Measurements from ENCODE around the gene SYNPO2.

SYNPO2 gene

DNA sequence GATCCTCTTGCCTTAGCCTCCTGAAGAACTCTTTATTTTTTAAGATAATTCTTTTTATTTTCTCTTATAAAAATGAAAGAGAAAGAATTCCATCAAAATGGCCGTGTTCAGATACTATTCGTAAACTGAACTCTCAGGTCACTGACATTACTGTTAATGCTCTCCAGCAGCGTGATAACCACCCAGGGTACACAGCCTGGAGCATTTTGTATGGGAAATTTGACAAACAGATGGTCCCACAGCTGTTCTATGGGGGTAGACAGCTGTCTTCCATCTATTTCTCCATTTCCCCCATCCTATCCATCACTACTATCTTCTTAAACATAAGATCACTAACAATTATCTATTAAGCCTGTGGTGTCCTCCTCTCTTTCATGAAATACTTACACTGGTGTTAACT is 47.8 kb downstream of the SYNPO2 start:
- no peak overlapping the region for H3K27ac Mint-ChIP-seq
- no peaks in the 10 kb centered on the region for H3K4me1 Mint-ChIP-seq (ENCODE audit: low read depth)
- H3K4me3 Mint-ChIP-seq = no peak overlapping the region
- H3K9me3 Mint-ChIP-seq = no peaks in the 10 kb centered on the region
- peaks cover 18% of the 10 kb centered on the region for H3K27me3 Mint-ChIP-seq
- no peaks in the 10 kb centered on the region for H3K36me3 Mint-ChIP-seq (ENCODE audit: low read depth)

DNA sequence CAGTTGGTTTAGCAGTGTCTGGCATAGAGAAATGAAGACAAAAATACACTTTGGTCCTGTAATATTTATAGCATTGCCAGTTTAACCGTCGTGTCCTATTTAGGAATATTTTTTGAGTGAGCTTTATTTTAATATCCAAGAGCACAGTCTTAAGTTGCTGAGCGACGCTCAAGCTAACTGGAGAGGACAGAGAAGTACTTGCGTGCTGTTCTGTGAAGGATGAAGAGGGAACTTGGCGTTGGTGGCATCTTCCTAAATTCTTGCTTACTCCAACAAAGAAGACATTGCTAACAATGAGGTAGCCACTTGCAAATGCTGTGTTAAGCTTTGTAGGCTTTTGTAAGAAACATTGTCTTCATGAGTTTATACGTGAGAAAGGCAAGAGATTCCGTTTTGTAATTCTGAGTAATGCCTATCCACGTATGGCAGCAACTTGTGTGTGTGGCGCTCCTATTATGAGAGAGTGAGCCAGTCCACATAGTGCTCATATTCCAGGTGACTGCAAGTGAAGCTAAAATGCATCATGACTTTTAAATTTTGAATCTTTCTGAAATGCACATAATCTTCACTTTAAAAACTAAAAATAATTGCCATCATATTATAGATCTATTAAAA is 50.6 kb downstream of the SYNPO2 start:
- no peaks in the 10 kb centered on the region for H3K9me3 Mint-ChIP-seq
- H3K27ac Mint-ChIP-seq = no peak overlapping the region
- no peaks in the 10 kb centered on the region for H3K4me1 Mint-ChIP-seq (ENCODE audit: low read depth)
- H3K27me3 Mint-ChIP-seq = peaks cover 16% of the 10 kb centered on the region
- no peaks in the 10 kb centered on the region for H3K36me3 Mint-ChIP-seq (ENCODE audit: low read depth)
- no peak overlapping the region for H3K4me3 Mint-ChIP-seq

DNA sequence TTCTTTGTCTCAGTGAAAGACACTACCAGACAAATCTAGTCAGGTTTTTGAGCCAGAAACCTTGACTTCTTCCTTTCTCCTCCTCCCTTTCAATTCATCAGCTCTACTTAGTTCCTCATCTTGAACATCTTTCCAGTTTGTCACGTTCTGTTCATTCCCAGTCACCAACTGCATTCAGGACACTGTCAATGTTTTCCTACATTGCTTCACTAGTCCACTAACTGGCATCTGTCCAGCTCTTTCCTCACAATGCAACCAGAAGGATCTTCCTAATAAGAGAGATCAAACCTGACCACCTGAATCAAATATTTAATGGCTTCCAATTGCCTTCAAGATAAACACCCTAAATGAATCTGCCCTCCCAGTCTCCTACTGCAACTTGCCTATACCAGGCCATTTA is 52.5 kb downstream of the SYNPO2 start:
- Mint-ChIP-seq H3K4me1 (ENCODE audit: low read depth) (no peaks in the 10 kb centered on the region), H3K27me3 (peaks cover 15% of the 10 kb centered on the region), H3K27ac (no peak overlapping the region), H3K4me3 (no peak overlapping the region), H3K36me3 (ENCODE audit: low read depth) (no peaks in the 10 kb centered on the region), H3K9me3 (no peaks in the 10 kb centered on the region)

DNA sequence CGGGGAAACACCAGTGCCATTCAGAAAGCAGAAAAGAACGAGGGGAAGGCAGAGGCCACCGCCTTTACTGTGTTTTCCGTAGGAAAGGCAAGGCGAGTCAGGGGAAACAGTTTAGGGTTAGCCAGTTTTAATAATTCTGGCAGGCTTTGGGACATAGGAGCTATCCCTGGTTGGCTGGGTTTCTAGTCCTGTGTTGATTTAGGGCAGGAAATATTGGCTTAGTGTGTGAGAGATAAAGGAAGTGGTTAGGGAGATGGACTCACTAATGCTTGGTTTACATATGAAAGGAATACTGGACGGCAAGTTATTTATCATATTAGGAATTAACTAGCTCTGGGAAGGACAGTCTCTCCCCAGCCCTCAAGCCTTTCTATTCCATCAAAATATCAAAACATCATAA is 53.1 kb downstream of the SYNPO2 start:
- Mint-ChIP-seq H3K36me3 (ENCODE audit: low read depth) (no peaks in the 10 kb centered on the region), H3K9me3 (no peaks in the 10 kb centered on the region), H3K27me3 (peaks cover 15% of the 10 kb centered on the region), H3K4me1 (ENCODE audit: low read depth) (no peaks in the 10 kb centered on the region), H3K27ac (no peak overlapping the region), H3K4me3 (no peak overlapping the region)

DNA sequence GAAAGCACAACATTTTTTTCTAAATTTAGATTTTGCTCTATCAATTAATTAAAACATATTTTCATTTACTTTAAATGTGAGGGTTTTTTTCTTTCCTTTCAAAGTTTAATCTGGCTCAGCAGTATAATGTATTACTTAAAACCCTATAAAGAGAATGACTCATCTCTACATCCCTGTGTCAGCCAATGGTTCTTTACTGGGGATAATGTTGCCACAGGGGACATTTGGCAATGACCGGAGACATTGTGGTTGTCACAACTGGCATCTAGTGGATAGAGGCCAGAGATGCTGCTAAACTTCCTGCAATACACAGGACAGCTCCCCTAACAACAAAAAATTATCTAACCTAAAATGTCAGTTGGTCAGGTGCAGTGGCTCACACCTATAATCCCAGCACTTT is 53.8 kb downstream of the SYNPO2 start:
- H3K27me3 Mint-ChIP-seq = peaks cover 15% of the 10 kb centered on the region
- H3K9me3 Mint-ChIP-seq = no peaks in the 10 kb centered on the region
- no peak overlapping the region for H3K4me3 Mint-ChIP-seq
- H3K36me3 Mint-ChIP-seq (ENCODE audit: low read depth) = no peaks in the 10 kb centered on the region
- H3K4me1 Mint-ChIP-seq (ENCODE audit: low read depth) = no peaks in the 10 kb centered on the region
- no peak overlapping the region for H3K27ac Mint-ChIP-seq

DNA sequence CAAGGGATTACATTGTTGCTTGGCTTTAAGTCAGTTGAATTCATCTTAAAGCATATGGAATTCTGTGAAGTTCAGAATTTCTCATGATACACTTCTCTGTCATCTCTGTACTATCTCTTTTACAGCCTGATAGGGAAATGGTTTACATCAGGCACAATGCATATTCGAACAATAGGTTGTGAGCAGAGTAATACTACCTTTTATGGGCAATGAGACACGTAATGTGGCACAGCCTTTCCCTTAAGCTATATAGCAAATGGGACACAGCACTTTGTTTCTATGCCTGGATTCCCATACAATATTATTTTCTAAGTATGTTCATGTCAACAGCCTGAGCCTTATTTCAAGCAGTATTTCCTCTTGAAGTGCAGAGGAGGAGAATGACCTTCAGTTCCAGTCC is 58.4 kb downstream of the SYNPO2 start:
- Mint-ChIP-seq H3K27me3 (peaks cover 3% of the 10 kb centered on the region), H3K27ac (no peak overlapping the region), H3K4me3 (no peak overlapping the region), H3K36me3 (ENCODE audit: low read depth) (no peaks in the 10 kb centered on the region), H3K9me3 (no peaks in the 10 kb centered on the region), H3K4me1 (ENCODE audit: low read depth) (no peaks in the 10 kb centered on the region)

DNA sequence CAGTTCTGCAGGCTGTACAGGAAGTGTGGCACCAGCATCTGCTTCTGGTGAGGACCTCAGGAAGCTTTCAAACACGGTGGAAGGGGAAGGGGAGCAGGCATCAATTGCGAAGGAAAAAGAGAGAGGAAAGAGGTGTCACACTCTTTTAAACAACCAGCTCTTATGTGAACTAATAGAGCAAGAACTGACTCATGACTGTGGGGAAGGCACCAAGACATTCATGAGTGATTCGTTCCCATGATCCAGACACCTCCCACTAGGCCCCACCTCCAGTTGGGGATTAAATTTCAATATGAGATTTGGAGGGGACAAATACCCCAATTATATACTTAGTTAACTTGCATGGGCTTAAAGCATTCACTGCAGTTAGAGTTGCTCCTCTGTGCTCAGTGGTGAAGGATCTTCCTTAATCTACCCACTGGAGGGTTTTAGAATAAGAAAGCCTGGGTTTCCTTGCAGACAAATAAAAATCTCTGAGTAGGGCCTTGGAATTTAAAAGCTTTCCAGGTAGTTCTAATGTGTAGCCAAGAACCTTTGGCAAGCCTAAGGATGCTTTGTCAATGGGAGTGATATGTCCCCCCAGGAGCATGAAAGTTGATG is 60.0 kb downstream of the SYNPO2 start:
- no peaks in the 10 kb centered on the region for H3K36me3 Mint-ChIP-seq (ENCODE audit: low read depth)
- H3K4me1 Mint-ChIP-seq (ENCODE audit: low read depth) = no peaks in the 10 kb centered on the region
- H3K27ac Mint-ChIP-seq = no peak overlapping the region
- H3K27me3 Mint-ChIP-seq = peaks cover 3% of the 10 kb centered on the region
- H3K4me3 Mint-ChIP-seq = no peak overlapping the region
- H3K9me3 Mint-ChIP-seq = no peaks in the 10 kb centered on the region

DNA sequence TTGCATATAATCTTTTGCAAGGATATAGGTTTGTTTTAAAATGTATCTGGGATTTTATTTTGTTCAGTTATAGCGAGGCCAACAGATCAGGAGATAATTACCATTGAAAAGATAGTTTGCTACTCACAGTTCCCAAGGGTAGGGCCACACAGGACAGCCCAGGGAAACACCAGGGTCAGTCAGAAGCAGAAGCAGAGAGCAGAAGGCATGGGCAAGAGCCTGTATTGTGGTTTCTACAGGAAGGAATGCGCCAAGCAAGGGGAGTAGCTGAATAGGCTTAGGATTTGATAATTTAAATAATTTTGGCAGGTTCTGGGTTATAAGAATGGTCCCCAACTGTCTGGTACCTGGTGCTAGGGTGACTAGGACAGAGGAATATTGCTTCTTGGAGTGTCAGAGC is 61.6 kb downstream of the SYNPO2 start:
- no peaks in the 10 kb centered on the region for H3K9me3 Mint-ChIP-seq
- H3K4me3 Mint-ChIP-seq = no peak overlapping the region
- no peak overlapping the region for H3K27ac Mint-ChIP-seq
- H3K27me3 Mint-ChIP-seq = peaks cover 4% of the 10 kb centered on the region
- no peaks in the 10 kb centered on the region for H3K36me3 Mint-ChIP-seq (ENCODE audit: low read depth)
- no peaks in the 10 kb centered on the region for H3K4me1 Mint-ChIP-seq (ENCODE audit: low read depth)

DNA sequence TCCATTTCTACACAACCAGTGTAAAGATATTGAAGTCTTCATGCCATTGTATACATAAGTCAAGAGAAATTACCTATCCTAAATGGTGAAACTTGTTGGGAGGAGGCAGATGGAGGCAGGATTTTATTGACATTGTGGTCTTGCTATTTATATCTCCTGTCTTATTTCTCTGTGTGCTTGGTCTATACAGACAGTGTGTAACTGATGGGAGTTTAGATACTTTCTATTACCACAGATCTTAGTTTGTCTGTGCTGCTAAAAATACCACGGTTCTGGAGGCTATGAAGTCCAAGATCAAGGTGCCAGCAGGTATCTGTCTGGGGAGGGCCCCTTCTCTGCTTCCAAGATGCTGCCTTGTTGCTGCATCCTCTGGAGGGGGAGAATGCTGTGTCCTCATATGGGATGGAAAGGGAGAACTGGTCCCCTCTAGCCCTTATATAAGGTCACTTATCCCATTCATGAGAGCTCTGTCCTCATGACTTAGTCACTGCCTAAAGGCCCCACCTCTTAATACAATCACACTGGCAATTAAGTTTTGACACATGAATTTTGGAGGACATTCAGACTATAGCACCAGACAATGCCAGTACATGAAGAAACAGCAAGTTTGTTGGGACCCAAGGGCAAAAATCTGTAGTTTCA is 62.4 kb downstream of the SYNPO2 start:
- no peak overlapping the region for H3K27ac Mint-ChIP-seq
- H3K27me3 Mint-ChIP-seq = peaks cover 7% of the 10 kb centered on the region
- no peak overlapping the region for H3K4me3 Mint-ChIP-seq
- H3K9me3 Mint-ChIP-seq = no peaks in the 10 kb centered on the region
- no peaks in the 10 kb centered on the region for H3K4me1 Mint-ChIP-seq (ENCODE audit: low read depth)
- no peaks in the 10 kb centered on the region for H3K36me3 Mint-ChIP-seq (ENCODE audit: low read depth)

DNA sequence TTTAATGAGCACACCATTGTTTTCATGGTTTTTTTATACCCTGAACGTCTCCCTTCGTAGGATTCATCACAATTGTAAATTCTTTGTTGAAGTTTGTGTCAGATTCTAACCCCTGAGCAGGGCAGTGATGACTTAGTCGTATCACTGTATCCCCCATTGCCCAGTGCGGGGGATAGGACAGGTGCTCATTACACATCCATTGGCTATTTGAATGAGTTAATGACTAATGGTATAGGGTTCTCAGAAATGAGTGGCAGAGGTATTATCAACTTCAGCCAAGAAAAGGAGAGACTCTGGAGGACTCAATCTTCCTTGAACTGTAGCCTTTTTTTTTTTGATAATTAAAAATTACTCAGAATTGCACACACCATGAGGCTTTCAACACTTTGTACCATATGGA is 64.6 kb downstream of the SYNPO2 start:
- H3K36me3 Mint-ChIP-seq (ENCODE audit: low read depth) = no peaks in the 10 kb centered on the region
- H3K9me3 Mint-ChIP-seq = no peaks in the 10 kb centered on the region
- H3K27ac Mint-ChIP-seq = no peak overlapping the region
- no peaks in the 10 kb centered on the region for H3K4me1 Mint-ChIP-seq (ENCODE audit: low read depth)
- H3K27me3 Mint-ChIP-seq = peaks cover 7% of the 10 kb centered on the region
- no peak overlapping the region for H3K4me3 Mint-ChIP-seq

DNA sequence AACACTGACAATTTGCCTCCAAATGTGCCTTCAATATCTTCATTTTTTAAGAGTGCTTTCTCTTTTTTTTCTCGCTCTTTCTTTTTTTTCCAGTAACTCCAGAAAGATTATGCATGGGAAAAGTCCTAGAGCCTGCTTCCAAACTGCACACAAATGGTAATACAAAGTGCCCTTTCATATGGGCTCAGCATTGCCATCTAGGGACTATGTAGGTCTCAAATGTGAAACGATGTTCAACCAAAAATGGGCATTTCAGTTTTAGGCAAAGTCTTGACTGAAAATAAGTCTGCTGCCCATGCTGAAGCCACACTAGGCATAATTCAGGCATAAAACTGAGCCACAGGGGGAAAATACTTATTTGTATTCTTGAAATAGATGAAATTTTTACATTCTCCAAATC is 65.6 kb downstream of the SYNPO2 start:
- Mint-ChIP-seq H3K9me3 (no peaks in the 10 kb centered on the region), H3K27ac (no peak overlapping the region), H3K27me3 (peaks cover 4% of the 10 kb centered on the region), H3K4me1 (ENCODE audit: low read depth) (no peaks in the 10 kb centered on the region), H3K36me3 (ENCODE audit: low read depth) (no peaks in the 10 kb centered on the region), H3K4me3 (no peak overlapping the region)

DNA sequence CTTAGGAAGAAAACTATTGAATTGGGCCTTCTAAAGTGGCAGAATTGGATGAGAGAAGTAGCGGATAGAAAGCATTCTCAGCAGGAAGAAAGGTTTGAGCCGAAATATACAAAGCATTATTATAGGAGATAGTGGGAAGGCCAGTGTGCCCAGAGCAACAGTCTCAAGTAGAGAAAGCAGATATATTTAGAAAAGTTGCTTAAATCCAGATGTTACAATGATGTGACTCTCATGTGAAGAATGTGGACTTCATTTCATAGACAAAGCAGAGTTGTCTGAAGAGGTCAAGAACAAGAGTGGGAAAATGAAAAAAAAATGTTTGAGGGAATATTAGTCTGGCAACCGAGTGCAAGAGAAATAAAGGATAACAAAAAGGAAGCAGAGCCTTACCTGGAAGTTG is 66.9 kb downstream of the SYNPO2 start:
- Mint-ChIP-seq H3K36me3 (ENCODE audit: low read depth) (no peaks in the 10 kb centered on the region), H3K27ac (no peak overlapping the region), H3K27me3 (peaks cover 4% of the 10 kb centered on the region), H3K4me1 (ENCODE audit: low read depth) (no peaks in the 10 kb centered on the region), H3K9me3 (no peaks in the 10 kb centered on the region), H3K4me3 (no peak overlapping the region)

DNA sequence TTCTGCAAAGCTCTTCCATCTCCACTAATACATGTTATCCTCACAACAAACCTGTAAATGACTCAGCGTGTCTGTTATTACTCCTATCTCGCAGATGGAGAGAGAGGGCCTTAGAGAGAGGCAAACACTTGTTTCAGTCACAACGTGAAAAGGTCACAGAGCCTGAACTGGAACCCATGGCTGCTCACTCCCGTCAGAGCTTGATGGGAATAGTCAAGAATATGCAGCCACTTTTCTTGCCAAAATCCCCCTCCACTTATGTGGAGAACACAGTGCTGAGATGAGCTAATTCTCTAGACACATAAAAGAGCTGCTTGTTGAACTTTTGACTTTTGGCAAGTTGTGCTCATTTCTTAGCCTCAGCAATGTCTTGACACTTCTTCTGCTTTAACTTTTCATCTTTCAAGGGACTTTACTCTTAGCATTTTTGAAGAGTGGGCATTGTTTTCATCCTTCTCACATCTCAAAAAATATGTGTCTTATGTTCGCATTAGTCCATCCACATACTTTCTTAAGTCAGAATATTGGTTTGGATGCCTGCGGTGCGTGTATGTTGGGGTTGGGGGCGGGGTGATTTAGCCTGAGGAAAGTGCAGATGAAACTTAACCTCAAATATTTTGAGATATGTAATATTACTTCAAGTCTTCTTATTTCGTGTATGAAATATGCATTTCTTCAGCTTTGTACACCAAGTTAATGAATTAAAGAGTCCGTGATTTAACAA is 69.2 kb downstream of the SYNPO2 start:
- Mint-ChIP-seq H3K27ac (no peak overlapping the region), H3K9me3 (no peaks in the 10 kb centered on the region), H3K36me3 (ENCODE audit: low read depth) (no peaks in the 10 kb centered on the region), H3K27me3 (peaks cover 4% of the 10 kb centered on the region), H3K4me1 (ENCODE audit: low read depth) (no peaks in the 10 kb centered on the region), H3K4me3 (no peak overlapping the region)

DNA sequence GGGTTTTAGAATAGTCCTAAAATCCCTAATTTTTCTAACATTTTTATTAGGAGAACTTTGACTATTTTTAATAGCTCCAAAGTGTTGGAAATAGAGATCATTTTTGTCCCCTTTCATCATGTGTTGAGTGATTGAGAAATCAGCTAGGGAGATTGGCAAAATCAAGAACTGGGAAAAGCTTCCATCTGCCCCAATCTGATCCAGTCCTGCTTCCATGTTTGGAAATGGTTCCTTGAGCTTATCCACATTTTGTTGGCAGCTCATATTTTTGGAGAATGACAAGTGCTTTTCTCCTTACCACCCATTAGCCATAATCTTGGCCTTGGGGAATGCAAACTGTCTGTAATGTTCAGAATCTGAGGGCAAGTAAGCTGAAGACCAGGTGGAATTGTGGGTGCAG is 73.9 kb downstream of the SYNPO2 start:
- Mint-ChIP-seq H3K4me3 (no peak overlapping the region), H3K9me3 (no peaks in the 10 kb centered on the region), H3K27ac (no peak overlapping the region), H3K36me3 (ENCODE audit: low read depth) (no peaks in the 10 kb centered on the region), H3K4me1 (ENCODE audit: low read depth) (no peaks in the 10 kb centered on the region), H3K27me3 (no peaks in the 10 kb centered on the region)

DNA sequence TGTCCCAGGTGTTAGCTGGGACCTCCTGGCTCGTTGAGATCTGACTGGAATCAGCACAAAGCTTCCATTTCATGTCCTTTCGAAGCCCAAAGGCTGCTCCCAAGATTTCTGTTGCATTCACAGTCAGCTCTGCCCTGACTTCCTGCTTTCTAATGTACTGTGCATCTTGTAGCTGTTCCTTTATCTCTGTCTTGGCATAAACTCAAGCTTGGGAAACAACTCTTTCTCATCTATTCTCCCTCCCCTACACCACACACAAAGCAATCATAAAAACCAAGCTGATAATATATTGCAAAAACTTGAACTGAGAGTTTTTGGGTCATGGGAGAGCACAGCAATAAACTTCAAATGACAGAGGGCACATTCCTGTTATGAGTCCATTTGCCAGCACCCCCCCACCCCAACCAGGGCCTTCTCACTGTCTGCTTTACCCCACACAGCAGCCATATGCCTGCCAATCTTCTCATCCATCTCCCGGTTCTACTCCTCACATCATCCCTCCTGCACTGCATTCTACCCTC is 76.3 kb downstream of the SYNPO2 start:
- H3K9me3 Mint-ChIP-seq = no peaks in the 10 kb centered on the region

More for the DNA sequence above, 76.3 kb downstream of the SYNPO2 start:
- no peak overlapping the region for H3K27ac Mint-ChIP-seq
- peaks cover 7% of the 10 kb centered on the region for H3K4me1 Mint-ChIP-seq (ENCODE audit: low read depth)
- H3K27me3 Mint-ChIP-seq = no peaks in the 10 kb centered on the region
- no peak overlapping the region for H3K4me3 Mint-ChIP-seq
- no peaks in the 10 kb centered on the region for H3K36me3 Mint-ChIP-seq (ENCODE audit: low read depth)

All from stimulated activated naive CD8-positive, alpha-beta T cell treated with anti-CD3 and anti-CD28 coated beads, Interleukin-15, Interleukin-2, amounts not matched to agents 100 ng/mL and 50 ng/mL, for 24 hours (primary cell).